ENCODE results near the gene TRPV4. TPM values are rescaled to one million over a fixed set of nuclear protein-coding genes. Genes with fewer than 3 reads are reported as not detected.

TRPV4 gene
- total and polyA plus RNA-seq, 2 experiments from 2014 or later = 0.66 to 1.1 TPM

- TF ChIP-seq REST (IDR thresholded peaks at IDR 0.05; ENCODE audit: unreplicated experiment) = no peak
- TF ChIP-seq STAT1 (IDR thresholded peaks at IDR 0.05; ENCODE audit: unreplicated experiment) = no peak
- TF ChIP-seq CTCF (conservative IDR thresholded peaks at IDR 0.05; ENCODE audit: low read depth in 2 of 2) = no peak
- no peak for TF ChIP-seq EZH2phosphoT487 (IDR thresholded peaks at IDR 0.05; ENCODE audit: unreplicated experiment)
Measured at GRCh38 chr12:109821968-109822367, 11.2 kb downstream of the TRPV4 start (continued).

- no peaks in the 10 kb centered on the region for H3K9me3 Mint-ChIP-seq
- H3K36me3 Mint-ChIP-seq (ENCODE audit: low read depth) = no peaks in the 10 kb centered on the region
- H3K79me2 ChIP-seq (replicated peaks; ENCODE audit: insufficient read depth) = no peaks in the 10 kb centered on the region
- no peak for ATAC-seq
- no peaks in the 10 kb centered on the region for H3K4me1 ChIP-seq (ENCODE audit: insufficient read depth)
- H3K36me3 ChIP-seq (ENCODE audit: insufficient read depth) = no peaks in the 10 kb centered on the region
- no peak for DNase-seq (ENCODE audit: low spot score)
- no peak overlapping the region for H3K4me3 ChIP-seq
- H4K20me1 ChIP-seq (replicated peaks; ENCODE audit: insufficient read depth) = no peaks in the 10 kb centered on the region
- H3K27ac Mint-ChIP-seq = no peak overlapping the region
- peaks cover 10% of the 10 kb centered on the region; the same call in 2 of the 3 replicates for H3K4me1 Mint-ChIP-seq
- H3K27me3 Mint-ChIP-seq (ENCODE audit: insufficient read depth, low read depth, poor library complexity) = peaks cover 6% of the 10 kb centered on the region
- H3K4me2 ChIP-seq = no peak overlapping the region
- H3K27me3 ChIP-seq (ENCODE audit: insufficient read depth) = no peaks in the 10 kb centered on the region
- no peak overlapping the region for H3K27ac ChIP-seq (ENCODE audit: low read depth)
- H2AFZ ChIP-seq = no peak overlapping the region
- no peak overlapping the region for H3K4me3 Mint-ChIP-seq
- H3F3A ChIP-seq (replicated peaks; ENCODE audit: low read depth) = no peaks in the 10 kb centered on the region
- no peaks in the 10 kb centered on the region for H3K9me2 ChIP-seq (ENCODE audit: insufficient read depth)
- TF ChIP-seq REST (IDR thresholded peaks at IDR 0.05; ENCODE audit: unreplicated experiment) (no peak), ZNF462 (CRISPR knock-in tag; IDR thresholded peaks at IDR 0.05) (no peak), CTCF (conservative IDR thresholded peaks at IDR 0.05; ENCODE audit: low read depth in 2 of 2) (no peak), POLR2AphosphoS5 (IDR thresholded peaks at IDR 0.05; ENCODE audit: low read depth) (no peak)
Measured at GRCh38 chr12:109820816-109821381, 12.3 kb downstream of the TRPV4 start.

Measured in GM23338 (cell line).